ENCODE data around the gene HNF1A. TPM values are rescaled to one million over a fixed set of nuclear protein-coding genes. Genes with fewer than 3 reads are reported as not detected.

Gene HNF1A
- total RNA-seq, 1 donor from 2014 or later = not detected

DNA sequence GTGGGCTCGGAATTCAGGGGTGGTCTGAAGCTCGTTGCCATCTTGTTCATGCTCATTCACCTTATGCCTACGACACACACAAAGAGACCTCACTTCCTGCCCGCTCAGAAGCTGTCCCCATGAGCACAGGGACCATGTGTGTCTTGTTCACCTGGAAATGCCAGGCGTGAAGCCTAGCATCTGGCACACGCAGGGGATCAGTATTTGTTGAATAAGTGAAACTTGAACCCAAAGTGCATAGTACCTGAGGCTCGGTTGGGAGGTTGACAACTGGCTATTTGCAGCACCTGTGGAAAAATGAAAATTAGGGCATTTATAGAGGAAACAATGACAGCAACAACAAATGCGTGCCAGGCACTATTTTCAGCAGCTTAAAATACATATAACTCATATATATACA lies 32.5 kb downstream of the HNF1A start:
- no peaks in the 10 kb centered on the region for H3K9me3 Mint-ChIP-seq (ENCODE audit: unreplicated experiment)
- TF ChIP-seq, protein P1, sequence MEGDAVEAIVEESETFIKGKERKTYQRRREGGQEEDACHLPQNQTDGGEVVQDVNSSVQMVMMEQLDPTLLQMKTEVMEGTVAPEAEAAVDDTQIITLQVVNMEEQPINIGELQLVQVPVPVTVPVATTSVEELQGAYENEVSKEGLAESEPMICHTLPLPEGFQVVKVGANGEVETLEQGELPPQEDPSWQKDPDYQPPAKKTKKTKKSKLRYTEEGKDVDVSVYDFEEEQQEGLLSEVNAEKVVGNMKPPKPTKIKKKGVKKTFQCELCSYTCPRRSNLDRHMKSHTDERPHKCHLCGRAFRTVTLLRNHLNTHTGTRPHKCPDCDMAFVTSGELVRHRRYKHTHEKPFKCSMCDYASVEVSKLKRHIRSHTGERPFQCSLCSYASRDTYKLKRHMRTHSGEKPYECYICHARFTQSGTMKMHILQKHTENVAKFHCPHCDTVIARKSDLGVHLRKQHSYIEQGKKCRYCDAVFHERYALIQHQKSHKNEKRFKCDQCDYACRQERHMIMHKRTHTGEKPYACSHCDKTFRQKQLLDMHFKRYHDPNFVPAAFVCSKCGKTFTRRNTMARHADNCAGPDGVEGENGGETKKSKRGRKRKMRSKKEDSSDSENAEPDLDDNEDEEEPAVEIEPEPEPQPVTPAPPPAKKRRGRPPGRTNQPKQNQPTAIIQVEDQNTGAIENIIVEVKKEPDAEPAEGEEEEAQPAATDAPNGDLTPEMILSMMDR (IDR thresholded peaks at IDR 0.05) = no peak
- no peak overlapping the region for H3K4me3 Mint-ChIP-seq (ENCODE audit: unreplicated experiment)
- H3K4me1 Mint-ChIP-seq (ENCODE audit: unreplicated experiment) = peaks cover 12% of the 10 kb centered on the region
- no peak for DNase-seq (ENCODE audit: extremely low spot score, unreplicated experiment)
- H3K27me3 Mint-ChIP-seq (ENCODE audit: unreplicated experiment) = no peaks in the 10 kb centered on the region
- peaks cover 8% of the 10 kb centered on the region for H3K36me3 Mint-ChIP-seq (ENCODE audit: unreplicated experiment)
- no peak overlapping the region for H3K27ac Mint-ChIP-seq (ENCODE audit: unreplicated experiment)

DNA sequence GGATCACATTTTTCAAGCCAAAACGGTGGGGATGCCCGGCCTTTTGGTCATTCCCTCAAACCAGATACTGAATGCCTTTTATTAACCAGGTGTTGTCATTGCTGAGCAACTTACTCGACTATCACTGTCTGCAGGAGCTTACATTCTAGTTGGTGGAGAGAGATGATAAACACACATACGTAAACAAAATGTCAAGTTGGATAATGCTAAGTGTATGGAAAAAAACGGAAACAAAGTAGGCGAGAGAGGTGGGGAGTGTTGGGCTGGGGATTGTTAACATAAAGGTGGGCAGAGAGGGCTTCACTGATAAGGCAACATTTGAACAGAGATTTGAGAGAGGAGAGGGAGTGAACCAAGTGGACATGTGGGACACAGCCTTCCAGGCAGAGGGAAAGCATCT lies 33.5 kb downstream of the HNF1A start:
- Mint-ChIP-seq H3K4me1 (ENCODE audit: unreplicated experiment) (peaks cover 17% of the 10 kb centered on the region), H3K27me3 (ENCODE audit: unreplicated experiment) (no peaks in the 10 kb centered on the region), H3K4me3 (ENCODE audit: unreplicated experiment) (no peak overlapping the region), H3K36me3 (ENCODE audit: unreplicated experiment) (peaks cover 6% of the 10 kb centered on the region), H3K9me3 (ENCODE audit: unreplicated experiment) (no peaks in the 10 kb centered on the region), H3K27ac (ENCODE audit: unreplicated experiment) (no peak overlapping the region)
- TF ChIP-seq, protein P1 (IDR thresholded peaks at IDR 0.05) = no peak
- no peak for DNase-seq (ENCODE audit: extremely low spot score, unreplicated experiment)

DNA sequence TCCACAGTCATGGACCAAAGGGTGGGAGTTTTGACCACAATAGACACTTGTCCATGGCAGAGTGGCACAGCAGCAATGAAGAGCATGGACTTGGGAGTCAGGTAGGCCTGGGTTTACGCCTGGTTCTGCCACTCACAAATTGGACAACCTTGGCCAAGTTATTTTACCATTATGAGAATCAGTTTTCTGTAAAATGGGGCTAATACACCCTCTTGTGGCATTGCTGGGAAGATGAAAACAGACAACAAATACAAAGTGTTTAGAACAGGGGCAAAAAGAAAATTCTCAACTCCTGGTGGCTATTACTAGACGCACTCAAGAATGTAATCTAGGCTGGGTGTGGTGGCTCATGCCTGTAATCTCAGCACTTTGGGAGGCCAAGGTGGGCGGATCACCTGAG lies 35.4 kb downstream of the HNF1A start:
- DNase-seq (ENCODE audit: extremely low spot score, unreplicated experiment) = no peak
- no peak overlapping the region for H3K4me3 Mint-ChIP-seq (ENCODE audit: unreplicated experiment)
- no peak overlapping the region for H3K27ac Mint-ChIP-seq (ENCODE audit: unreplicated experiment)
- no peaks in the 10 kb centered on the region for H3K27me3 Mint-ChIP-seq (ENCODE audit: unreplicated experiment)
- peaks cover 17% of the 10 kb centered on the region for H3K4me1 Mint-ChIP-seq (ENCODE audit: unreplicated experiment)
- H3K9me3 Mint-ChIP-seq (ENCODE audit: unreplicated experiment) = no peaks in the 10 kb centered on the region
- TF ChIP-seq, protein P1 (IDR thresholded peaks at IDR 0.05) = no peak
- H3K36me3 Mint-ChIP-seq (ENCODE audit: unreplicated experiment) = no peaks in the 10 kb centered on the region

DNA sequence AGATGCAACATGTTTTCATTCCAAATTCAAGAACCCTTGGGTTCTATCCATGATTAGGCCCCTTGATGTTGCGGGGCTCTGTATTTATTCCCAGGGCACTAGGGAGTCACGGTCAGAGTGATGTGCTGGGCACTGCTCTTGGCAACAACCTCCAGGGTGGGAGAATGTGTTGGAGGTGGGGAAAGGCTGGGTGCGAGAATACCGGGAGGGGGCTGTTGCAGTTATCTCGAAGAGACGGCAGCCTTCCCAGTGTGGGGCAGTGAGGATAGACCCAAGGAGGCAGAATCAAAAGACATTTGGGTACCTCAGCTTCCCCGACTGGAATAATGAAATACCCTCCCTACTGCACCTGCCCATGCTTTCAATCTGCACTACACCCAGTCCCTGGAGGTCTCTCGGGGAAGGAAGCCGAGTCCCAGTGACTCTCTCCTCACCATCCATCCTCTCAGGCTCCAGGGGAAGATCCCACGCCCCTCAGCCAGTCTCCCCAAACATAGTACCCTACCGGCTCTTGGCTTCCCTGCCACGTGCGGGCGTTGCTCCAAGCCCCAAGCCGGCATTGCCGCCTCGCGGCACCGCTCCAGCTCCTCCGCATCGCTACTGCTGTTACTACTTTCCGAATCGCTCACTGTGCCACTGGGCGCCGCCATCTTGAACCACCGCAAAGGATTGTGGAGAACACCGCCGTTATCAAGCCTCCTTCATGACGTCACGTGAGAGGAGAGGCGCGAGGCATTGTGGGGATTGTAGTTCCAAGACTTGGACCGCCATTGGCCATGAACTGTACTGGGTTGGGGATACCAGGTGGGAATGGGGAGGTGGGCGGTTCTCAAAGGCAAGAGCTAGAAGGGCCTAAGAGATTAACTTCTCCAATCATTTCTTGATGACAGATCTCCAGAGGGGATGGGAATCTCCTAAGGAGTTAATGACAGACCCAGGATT lies 37.8 kb downstream of the HNF1A start, which contains the start of gene C12orf43:
TSS of gene C12orf43 (minus strand) at position 663 of the 942 bp plus-strand sequence. CDS start at position 650, 13 bp downstream.
- TF ChIP-seq, protein P1 (IDR thresholded peaks at IDR 0.05) = no peak
- Mint-ChIP-seq H3K4me1 (ENCODE audit: unreplicated experiment) (peaks cover 17% of the 10 kb centered on the region), H3K36me3 (ENCODE audit: unreplicated experiment) (no peaks in the 10 kb centered on the region), H3K27ac (ENCODE audit: unreplicated experiment) (peak within 1 kb of the TSS; percentile 96), H3K4me3 (ENCODE audit: unreplicated experiment) (peak within 1 kb of the TSS; percentile 100), H3K9me3 (ENCODE audit: unreplicated experiment) (no peaks in the 10 kb centered on the region), H3K27me3 (ENCODE audit: unreplicated experiment) (peaks cover 6% of the 10 kb centered on the region)
- DNase-seq (ENCODE audit: extremely low spot score, unreplicated experiment) = peak; percentile 95

DNA sequence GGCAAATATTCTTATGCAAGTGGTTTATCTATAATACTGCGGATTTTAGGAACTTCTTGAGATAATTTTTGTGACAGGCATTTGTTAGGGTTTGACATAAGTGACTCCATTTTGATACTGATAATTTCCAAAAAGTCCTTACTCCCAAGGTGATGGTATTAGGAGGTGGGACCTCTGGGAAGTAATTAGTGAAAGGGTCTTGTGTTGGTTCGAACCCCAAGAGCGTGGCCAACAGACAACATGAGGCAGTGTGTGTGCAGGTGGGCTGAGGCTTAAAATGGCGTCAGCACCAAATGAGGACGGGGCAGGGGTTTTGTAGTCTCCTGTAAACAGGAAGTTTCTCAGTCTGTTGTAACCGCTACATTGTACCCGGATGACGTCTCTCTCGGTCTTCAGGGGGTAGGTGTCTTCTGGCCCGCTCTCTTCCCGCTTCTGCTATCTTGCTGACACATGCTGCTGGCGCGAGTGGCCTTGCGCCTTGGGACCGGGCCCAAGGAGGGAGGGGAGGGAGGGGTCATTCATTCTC lies 39.7 kb downstream of the HNF1A start:
- no peaks in the 10 kb centered on the region for H3K9me3 Mint-ChIP-seq (ENCODE audit: unreplicated experiment)
- TF ChIP-seq, protein P1 (IDR thresholded peaks at IDR 0.05) = no peak
- no peak overlapping the region for H3K4me3 Mint-ChIP-seq (ENCODE audit: unreplicated experiment)
- no peaks in the 10 kb centered on the region for H3K36me3 Mint-ChIP-seq (ENCODE audit: unreplicated experiment)
- H3K27me3 Mint-ChIP-seq (ENCODE audit: unreplicated experiment) = peaks cover 6% of the 10 kb centered on the region
- H3K27ac Mint-ChIP-seq (ENCODE audit: unreplicated experiment) = no peak overlapping the region
- no peak for DNase-seq (ENCODE audit: extremely low spot score, unreplicated experiment)
- H3K4me1 Mint-ChIP-seq (ENCODE audit: unreplicated experiment) = peaks cover 17% of the 10 kb centered on the region

Measured in osteocyte (in vitro differentiated cells).